Measurements from ENCODE around the gene DMRTA1. TPM values are rescaled to one million over a fixed set of nuclear protein-coding genes. Genes with fewer than 3 reads are reported as not detected.

The DMRTA1 gene
- total and polyA plus RNA-seq, 2 donors (not counting 1 experiment from before 2014, with no cell fraction given), result 0.05 to 0.83 TPM

DNA sequence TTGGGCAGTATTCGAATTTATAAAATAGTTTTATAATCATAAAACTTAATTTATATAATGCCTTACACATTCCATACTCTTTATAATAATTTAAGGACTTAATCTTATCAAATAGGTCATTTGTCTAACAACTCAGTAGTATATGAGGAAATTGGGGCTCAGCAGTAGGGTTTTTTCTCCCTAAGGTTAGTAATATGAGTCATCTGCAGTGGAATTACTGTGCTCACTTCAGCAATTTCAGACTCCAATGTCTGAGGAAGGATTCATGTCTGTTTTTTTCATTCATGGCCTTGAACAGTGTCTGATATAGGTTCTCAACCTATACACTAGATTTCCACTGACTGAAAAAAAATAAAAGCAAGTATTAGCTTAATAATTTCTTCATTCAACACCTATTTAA is 7.4 kb downstream of the DMRTA1 start:
- peak in 1 of 2 donors; percentile 10 for DNase-seq (ENCODE audit: low read depth in 2 of 2)
- Histone ChIP-seq H3K9me3 (ENCODE audit: control insufficient read depth, insufficient read depth, low read depth, low read length) (no peaks in the 10 kb centered on the region), H3K27ac (ENCODE audit: insufficient read depth, low read length) (no peak overlapping the region), H2AFZ (ENCODE audit: low read length) (no peak overlapping the region), H3K36me3 (ENCODE audit: control insufficient read depth, insufficient read depth, low read length) (no peaks in the 10 kb centered on the region), H3K4me3 (replicated peaks in 1 of 4; ENCODE audit: control extremely low read depth in 1 of 4, insufficient read depth in 1 of 4, low read depth in 3 of 4, low read length in 4 of 4) (no peak overlapping the region), H4K20me1 (ENCODE audit: control insufficient read depth, extremely low read depth, insufficient read depth, low read length) (no peaks in the 10 kb centered on the region), H3K9ac (ENCODE audit: insufficient read depth, low read length) (no peak overlapping the region), H3K79me2 (ENCODE audit: control insufficient read depth, insufficient read depth, low read length) (no peaks in the 10 kb centered on the region), H3K4me1 (ENCODE audit: control insufficient read depth, extremely low read depth, insufficient read depth, low read length) (no peaks in the 10 kb centered on the region), H3K4me2 (ENCODE audit: extremely low read depth, insufficient read depth, low read length) (no peak overlapping the region), H3K27me3 (ENCODE audit: control insufficient read depth, insufficient read depth, low read length) (peaks cover 3% of the 10 kb centered on the region)
- TF ChIP-seq, protein P1, sequence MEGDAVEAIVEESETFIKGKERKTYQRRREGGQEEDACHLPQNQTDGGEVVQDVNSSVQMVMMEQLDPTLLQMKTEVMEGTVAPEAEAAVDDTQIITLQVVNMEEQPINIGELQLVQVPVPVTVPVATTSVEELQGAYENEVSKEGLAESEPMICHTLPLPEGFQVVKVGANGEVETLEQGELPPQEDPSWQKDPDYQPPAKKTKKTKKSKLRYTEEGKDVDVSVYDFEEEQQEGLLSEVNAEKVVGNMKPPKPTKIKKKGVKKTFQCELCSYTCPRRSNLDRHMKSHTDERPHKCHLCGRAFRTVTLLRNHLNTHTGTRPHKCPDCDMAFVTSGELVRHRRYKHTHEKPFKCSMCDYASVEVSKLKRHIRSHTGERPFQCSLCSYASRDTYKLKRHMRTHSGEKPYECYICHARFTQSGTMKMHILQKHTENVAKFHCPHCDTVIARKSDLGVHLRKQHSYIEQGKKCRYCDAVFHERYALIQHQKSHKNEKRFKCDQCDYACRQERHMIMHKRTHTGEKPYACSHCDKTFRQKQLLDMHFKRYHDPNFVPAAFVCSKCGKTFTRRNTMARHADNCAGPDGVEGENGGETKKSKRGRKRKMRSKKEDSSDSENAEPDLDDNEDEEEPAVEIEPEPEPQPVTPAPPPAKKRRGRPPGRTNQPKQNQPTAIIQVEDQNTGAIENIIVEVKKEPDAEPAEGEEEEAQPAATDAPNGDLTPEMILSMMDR (conservative IDR thresholded peaks at IDR 0.05 in 1 of 2, IDR thresholded peaks at IDR 0.05 in 1 of 2; ENCODE audit: low read depth in 1 of 2, low read length in 2 of 2), result no peak
- TF ChIP-seq EZH2 (IDR thresholded peaks at IDR 0.05; ENCODE audit: low read length, missing control alignments), result no peak

DNA sequence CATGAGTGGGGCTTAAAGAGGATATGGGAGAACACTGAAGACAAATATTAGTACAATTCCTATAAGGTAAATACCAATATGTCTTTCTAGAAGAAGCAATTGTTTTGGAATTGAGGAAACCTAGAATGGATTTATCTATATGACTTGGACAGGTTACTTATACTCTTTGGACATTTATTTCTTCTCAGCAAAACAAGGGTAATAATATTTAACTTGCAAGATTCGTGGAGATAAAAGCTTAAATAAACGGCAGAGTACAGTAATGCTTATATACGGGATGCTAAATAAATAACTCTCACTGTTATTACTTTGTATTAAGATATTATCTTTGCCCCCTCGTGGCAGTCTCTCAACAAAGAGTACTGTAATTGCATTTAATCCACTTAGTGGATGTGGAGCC is 8.6 kb downstream of the DMRTA1 start:
- no peaks in the 10 kb centered on the region for H3K36me3 ChIP-seq (ENCODE audit: control insufficient read depth, insufficient read depth, low read length)
- no peak overlapping the region for H3K4me3 ChIP-seq (replicated peaks in 1 of 4; ENCODE audit: control extremely low read depth in 1 of 4, insufficient read depth in 1 of 4, low read depth in 3 of 4, low read length in 4 of 4)
- no peak overlapping the region for H3K4me2 ChIP-seq (ENCODE audit: extremely low read depth, insufficient read depth, low read length)
- no peak overlapping the region for H3K9ac ChIP-seq (ENCODE audit: insufficient read depth, low read length)
- H3K27me3 ChIP-seq (ENCODE audit: control insufficient read depth, insufficient read depth, low read length), result peaks cover 3% of the 10 kb centered on the region
- H4K20me1 ChIP-seq (ENCODE audit: control insufficient read depth, extremely low read depth, insufficient read depth, low read length), result no peaks in the 10 kb centered on the region
- no peaks in the 10 kb centered on the region for H3K4me1 ChIP-seq (ENCODE audit: control insufficient read depth, extremely low read depth, insufficient read depth, low read length)
- TF ChIP-seq EZH2 (IDR thresholded peaks at IDR 0.05; ENCODE audit: low read length, missing control alignments), result no peak
- TF ChIP-seq, protein P1 (conservative IDR thresholded peaks at IDR 0.05 in 1 of 2, IDR thresholded peaks at IDR 0.05 in 1 of 2; ENCODE audit: low read depth in 1 of 2, low read length in 2 of 2), result no peak
- H3K9me3 ChIP-seq (ENCODE audit: control insufficient read depth, insufficient read depth, low read depth, low read length), result no peaks in the 10 kb centered on the region
- no peaks in the 10 kb centered on the region for H3K79me2 ChIP-seq (ENCODE audit: control insufficient read depth, insufficient read depth, low read length)
- no peak overlapping the region for H2AFZ ChIP-seq (ENCODE audit: low read length)
- no peak for DNase-seq (ENCODE audit: low read depth in 2 of 2)
- no peak overlapping the region for H3K27ac ChIP-seq (ENCODE audit: insufficient read depth, low read length)

DNA sequence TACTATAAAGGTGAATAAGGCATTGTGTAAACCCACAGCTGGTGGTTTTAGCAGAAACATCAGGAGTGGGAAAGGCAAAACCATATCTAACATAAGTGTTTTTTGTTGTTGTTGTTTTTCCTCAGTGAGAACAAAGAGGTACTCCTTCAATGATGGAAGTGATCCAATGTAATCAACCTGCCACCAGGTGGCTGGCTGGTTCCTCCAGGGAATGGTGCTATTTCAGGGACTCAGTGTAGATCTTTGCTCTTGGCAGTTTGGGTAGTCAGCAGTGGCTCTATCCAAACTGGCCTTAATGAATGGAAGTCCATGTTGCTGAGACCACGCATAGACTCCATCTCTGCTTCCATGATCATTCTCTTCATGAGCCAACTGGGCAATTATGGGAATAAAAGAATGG is 10.8 kb downstream of the DMRTA1 start:
- TF ChIP-seq, protein P1 (conservative IDR thresholded peaks at IDR 0.05 in 1 of 2, IDR thresholded peaks at IDR 0.05 in 1 of 2; ENCODE audit: low read depth in 1 of 2, low read length in 2 of 2), result no peak
- no peak for TF ChIP-seq EZH2 (IDR thresholded peaks at IDR 0.05; ENCODE audit: low read length, missing control alignments)
- Histone ChIP-seq H3K4me1 (ENCODE audit: control insufficient read depth, extremely low read depth, insufficient read depth, low read length) (no peaks in the 10 kb centered on the region), H3K9ac (ENCODE audit: insufficient read depth, low read length) (no peak overlapping the region), H3K27ac (ENCODE audit: insufficient read depth, low read length) (no peak overlapping the region), H2AFZ (ENCODE audit: low read length) (no peak overlapping the region), H3K4me3 (replicated peaks in 1 of 4; ENCODE audit: control extremely low read depth in 1 of 4, insufficient read depth in 1 of 4, low read depth in 3 of 4, low read length in 4 of 4) (no peak overlapping the region), H3K9me3 (ENCODE audit: control insufficient read depth, insufficient read depth, low read depth, low read length) (no peaks in the 10 kb centered on the region), H3K36me3 (ENCODE audit: control insufficient read depth, insufficient read depth, low read length) (no peaks in the 10 kb centered on the region), H3K27me3 (ENCODE audit: control insufficient read depth, insufficient read depth, low read length) (no peaks in the 10 kb centered on the region), H3K4me2 (ENCODE audit: extremely low read depth, insufficient read depth, low read length) (no peak overlapping the region), H3K79me2 (ENCODE audit: control insufficient read depth, insufficient read depth, low read length) (no peaks in the 10 kb centered on the region), H4K20me1 (ENCODE audit: control insufficient read depth, extremely low read depth, insufficient read depth, low read length) (no peaks in the 10 kb centered on the region)
- no peak for DNase-seq (ENCODE audit: low read depth in 2 of 2)
